ENCODE results near the gene DENND6B. TPM values are rescaled to one million over a fixed set of nuclear protein-coding genes. Genes with fewer than 3 reads are reported as not detected.
A peak's percentile ranks its signal among the peaks of the same experiment; 100 is the strongest.

Gene DENND6B
- polyA plus RNA-seq, 3 donors = 9.0 to 12.0 (median 11.2) TPM

DNA sequence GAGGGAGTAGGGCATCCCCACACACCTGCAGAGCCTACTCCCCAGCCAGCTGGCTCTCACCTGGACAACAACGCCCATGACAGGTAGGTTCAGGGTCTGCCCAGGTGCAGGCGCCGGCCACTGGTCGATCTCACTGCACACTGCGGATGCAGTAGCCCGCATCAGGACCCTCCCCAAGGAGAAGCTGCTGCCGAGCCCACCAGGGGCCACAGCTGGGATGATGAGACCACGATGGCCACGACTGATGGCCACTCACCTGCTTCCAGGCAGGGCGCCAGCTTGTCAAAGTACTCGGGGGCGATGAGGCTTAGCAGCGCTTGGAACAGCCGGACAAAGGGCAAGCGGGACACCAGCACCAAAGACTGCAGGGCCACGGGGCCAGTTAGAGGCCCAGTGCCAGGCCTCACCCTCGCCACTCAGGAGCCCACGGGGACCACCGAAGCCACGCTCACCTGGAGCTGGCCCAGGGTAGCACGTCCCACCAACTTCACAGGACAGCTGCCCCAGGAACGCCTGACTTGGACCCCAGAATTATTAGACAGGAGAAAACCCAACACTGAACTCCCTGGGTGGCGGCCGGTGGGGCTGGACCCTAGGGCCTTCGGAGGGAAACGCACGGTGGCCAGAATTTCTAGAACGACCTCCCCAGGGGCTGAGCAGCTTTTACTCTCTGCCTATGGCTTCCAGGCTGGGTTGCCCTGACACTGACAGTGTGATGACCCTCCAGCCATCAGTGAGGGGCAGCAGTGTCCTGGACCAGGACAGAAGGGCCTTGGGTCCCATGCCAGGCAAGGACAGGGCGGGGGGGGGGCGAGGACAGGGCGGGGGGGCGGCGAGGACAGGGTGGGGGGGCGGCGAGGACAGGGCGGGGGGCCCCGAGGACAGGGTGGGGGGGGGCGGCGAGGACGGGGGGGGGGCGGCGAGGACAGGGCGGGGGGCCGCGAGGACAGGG lies 10.4 kb downstream of the DENND6B start:
- no peak for DNase-seq (ENCODE audit: low read depth in 3 of 3, low spot score in 2 of 3)

GRCh38 chr22:50315289-50316113 lies 11.3 kb downstream of the DENND6B start:
- no peak for DNase-seq (ENCODE audit: low read depth in 3 of 3, low spot score in 2 of 3)

DNA sequence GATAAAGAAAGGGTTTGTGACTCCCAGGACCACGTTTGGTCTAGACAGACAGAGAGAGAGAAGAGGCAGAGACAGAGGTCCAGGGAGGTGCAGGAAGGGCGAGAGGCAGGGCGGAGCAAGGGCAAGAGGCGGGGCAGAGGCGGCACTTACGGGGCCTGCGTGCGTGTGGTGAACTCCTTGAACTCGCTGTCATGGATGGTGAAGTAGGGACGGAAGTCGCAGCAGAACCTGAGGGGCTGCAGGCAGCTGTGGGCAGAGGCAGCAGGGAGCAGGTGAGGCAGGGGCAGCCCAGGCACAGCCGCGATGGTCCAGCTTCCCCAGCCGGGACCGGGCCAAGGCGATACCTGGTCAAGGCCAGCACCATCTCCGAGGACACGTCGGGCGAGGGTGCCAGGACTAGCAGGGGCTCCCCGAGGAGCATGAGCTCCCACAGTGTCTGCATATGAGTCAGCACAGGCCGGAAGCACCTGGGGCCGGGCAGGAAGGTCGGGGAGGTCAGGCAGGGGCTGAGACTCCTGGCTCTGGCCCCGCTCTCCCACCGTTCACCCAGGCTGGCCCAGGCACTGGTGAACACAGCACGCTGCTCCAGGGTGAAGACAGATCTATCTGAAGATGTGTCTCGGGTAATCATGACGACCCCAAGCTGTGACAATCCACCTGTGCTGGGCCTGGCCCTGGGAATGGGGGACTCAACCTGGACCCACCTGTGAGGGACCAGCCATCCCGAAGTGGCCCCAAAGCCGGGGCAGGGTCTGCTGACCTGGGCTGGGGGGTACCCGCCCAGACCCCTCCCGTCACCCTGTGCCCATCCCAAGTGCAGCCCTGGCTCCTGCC lies 12.1 kb downstream of the DENND6B start:
- no peak for DNase-seq (ENCODE audit: low read depth in 3 of 3, low spot score in 2 of 3)

DNA sequence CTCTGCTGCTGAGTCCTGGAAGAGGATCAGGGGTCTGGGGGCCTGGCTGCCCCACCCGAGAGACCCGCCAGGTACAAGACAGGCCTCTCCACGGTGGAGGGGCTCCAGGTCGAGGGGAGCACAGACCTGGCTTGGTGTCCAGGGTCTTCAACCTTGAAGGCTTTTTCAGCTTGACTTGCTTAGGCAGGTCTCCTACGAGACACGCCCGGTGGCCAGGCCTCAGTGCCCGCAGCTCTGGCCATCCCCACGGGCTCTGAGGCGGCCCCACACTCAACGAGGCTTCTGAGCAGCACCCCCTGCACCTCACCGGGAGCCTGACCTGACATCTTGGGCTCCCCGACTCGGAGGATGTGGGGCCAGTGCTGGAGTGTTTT lies 12.7 kb downstream of the DENND6B start:
- no peak for DNase-seq (ENCODE audit: low read depth in 3 of 3, low spot score in 2 of 3)

DNA sequence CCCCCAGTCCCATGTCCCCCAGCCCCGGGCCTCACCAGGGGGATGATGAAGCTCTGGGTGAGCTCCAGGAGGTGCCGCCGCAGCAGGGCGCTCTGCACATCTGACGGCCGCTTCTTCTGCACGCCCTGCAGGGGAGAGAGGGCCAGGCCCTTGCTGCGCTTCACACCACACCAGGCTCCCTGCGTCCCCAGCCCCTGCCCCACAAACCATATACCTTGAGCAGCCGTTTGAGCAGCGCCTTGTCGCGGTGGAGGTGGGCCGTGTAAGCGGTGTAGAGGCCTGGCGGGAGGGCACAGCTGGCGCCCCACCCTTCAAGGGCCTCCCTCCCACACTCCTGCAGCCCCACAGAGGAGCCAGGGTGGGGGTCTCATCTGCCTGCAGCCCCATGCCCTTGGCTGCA lies 13.2 kb downstream of the DENND6B start:
- no peak for DNase-seq (ENCODE audit: low read depth in 3 of 3, low spot score in 2 of 3)

DNA sequence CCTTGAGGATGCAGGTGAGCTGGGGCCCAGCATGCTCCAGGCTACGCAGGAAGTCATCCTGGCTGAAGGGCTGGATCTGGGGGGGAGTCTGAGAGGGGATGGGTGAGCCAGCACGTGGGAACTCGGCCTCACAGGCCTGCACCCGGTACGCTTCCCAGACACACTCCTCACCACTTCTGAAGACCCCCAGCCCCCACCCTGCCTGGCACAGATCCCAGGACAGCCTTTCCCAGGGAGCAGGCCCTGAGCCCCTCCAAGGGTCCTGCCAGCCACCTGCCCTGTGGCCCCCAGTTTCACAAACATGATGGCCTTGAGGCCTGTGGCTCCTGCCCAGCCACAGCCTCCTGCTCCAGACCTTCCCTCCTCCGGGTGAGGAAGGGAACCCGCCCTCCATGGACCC lies 13.8 kb downstream of the DENND6B start:
- no peak for DNase-seq (ENCODE audit: low read depth in 3 of 3, low spot score in 2 of 3)

DNA sequence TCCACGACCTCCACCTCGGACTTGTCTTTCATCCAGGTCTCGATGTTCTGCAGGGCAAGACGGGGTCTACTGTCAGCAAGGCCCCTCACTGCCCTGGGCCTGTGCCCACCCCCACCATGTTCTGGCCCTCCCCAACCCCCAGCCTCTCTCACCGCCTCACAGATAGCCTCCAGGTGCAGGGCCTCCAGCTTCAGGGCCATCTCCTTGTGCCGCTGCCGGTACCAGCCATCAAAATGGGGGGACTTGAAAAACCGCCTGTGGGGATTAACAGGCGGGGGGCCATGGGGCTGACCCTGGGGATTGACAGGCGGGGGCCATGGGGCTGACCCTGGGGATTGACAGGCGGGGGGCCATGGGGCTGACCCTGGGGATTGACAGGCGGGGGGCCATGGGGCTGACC lies 14.4 kb downstream of the DENND6B start:
- no peak for DNase-seq (ENCODE audit: low read depth in 3 of 3, low spot score in 2 of 3)

- no peak for DNase-seq (ENCODE audit: low read depth in 3 of 3, low spot score in 2 of 3)
Measured at GRCh38 chr22:50311606-50312351, 15.0 kb downstream of the DENND6B start.

DNA sequence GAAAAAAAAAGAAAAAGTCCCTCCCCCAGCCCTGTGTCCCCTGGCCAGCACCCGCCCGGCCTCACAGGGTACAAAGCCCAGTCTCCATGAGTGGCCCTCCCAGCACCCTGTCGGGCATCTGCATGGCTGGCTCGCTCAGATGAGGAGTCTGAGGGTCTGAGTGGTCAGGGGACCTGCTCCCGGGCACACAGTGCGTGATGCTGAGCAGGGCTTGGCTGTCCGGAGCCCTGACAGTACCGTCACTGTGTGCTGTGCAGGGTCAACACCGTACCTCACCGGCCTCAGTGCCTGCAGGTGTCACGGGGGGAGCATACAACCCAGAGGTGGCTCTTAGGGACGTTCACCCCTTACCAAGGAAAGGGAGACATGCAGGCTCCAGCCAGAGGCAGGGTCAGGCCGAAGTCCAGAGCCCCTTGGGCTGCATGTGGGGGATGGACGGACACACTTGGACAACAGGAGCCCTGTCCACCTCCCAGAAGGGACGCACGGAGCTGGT lies 15.8 kb downstream of the DENND6B start:
- no peak for DNase-seq (ENCODE audit: low read depth in 3 of 3, low spot score in 2 of 3)

DNA sequence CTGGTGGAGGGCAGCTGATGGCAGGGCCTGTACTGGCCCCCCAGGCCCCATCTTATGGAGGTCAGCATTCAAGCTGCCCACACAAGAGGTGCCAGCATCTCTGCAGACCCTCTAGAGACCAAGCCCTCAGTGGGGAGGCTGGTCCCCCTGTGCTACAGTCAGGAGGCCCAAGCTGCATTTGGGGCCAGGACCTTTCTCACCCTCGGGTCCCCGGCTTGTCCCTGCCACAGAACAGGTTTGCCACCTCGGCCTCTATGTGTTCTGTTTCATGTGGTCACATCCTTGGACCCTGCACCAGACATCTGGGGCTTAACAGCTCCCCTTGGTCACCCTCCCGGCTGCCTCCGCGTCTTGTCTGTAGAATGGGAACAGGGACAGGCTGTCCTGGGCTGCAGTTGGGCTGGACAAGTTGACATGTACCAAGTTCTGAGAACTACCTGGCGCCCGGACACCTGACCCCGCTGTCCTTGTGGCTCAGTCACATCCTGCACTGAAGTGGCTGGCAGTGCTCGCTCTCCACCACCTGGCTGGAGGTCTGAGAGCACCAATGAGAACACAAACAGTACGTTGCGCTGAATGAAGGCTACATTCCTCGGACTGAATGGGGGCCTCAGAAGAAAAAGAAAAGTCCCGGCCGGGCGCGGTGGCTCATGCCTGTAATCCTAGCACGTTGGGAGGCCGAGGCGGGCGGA lies 16.6 kb downstream of the DENND6B start:
- DNase-seq (ENCODE audit: low read depth in 3 of 3, low spot score in 2 of 3) = no peak

- DNase-seq (ENCODE audit: low read depth in 3 of 3, low spot score in 2 of 3) = no peak
Measured at GRCh38 chr22:50309601-50309991, 17.2 kb downstream of the DENND6B start.

- no peak for DNase-seq (ENCODE audit: low read depth in 3 of 3, low spot score in 2 of 3)
Measured at GRCh38 chr22:50308986-50309600, 17.7 kb downstream of the DENND6B start.

GRCh38 chr22:50308597-50308935 lies 18.2 kb downstream of the DENND6B start:
- DNase-seq (ENCODE audit: low read depth in 3 of 3, low spot score in 2 of 3) = no peak

DNA sequence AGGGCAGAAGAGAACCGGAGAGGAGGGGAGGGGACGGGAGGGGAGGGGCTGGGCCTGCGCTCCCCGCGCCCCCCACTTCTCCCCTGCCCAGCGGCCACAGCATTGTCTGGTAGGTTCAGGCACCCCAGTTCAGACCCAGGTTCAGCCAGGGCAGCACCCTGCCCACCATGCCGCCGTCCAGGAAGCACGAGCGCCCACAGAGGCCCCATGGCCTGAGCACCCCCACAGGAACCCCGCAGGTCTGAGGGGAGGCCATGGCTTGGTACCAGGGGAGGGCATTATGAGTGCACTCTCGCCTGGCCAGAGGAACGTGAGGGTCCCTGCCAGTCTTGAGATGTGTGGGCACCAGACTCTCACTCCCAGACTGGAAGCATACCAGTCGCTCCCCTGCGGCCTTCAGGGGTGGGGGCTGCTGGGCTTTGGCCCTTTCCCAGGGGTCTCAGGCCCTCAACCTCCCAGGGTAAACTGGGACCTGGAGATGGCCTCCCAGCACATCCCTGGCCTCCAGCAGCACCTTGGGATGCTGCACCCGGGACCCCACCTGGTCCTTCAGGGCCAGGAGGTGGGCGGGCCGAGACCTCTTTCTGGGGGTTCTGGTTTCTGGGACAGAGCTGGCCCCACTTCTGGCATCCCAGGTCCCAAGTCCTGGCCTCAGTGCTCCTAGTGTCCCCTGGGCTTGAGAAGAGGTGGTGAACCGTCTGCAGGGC lies 18.8 kb downstream of the DENND6B start:
- no peak for DNase-seq (ENCODE audit: low read depth in 3 of 3, low spot score in 2 of 3)

GRCh38 chr22:50306753-50307749 lies 19.8 kb downstream of the DENND6B start, which contains the start of gene PLXNB2:
TSS of gene PLXNB2 (minus strand) at chr22:50307646. CDS start at chr22:50290584, 17,062 bp downstream.
- peak in 1 of 3 donors; percentile 80 for DNase-seq (ENCODE audit: low read depth in 3 of 3, low spot score in 2 of 3)

DNA sequence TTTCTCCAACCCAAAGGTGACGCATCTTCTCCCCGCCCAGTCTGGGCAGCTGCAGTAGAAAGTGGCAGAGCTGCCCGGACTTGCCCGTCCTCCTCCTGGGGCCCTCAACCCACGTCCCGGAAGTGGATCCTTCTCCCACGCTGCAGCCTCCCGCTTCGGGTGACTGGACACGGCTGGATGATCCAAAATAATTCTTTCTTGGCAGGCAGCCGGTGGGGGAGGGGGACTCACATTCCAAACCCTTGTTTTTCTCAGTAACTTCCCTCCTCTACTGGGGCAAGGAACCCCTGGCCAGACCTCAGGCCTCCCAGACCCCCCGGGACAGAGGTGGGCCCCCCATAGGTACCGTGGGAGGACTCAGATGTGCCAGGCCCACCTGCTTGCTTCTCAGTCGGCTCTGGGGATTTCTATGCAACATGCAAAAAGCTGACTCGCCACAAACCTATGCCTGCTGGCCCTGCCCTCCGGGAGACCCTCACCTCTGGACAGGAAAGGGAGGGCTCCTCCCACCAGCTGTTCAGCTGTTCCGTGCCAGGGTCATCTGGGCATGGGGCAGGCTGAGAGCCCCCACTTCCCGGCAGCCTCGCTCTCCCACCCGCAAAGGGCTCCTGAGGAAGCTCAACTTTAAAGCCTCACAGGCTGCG lies 20.8 kb downstream of the DENND6B start:
- DNase-seq (ENCODE audit: low read depth in 3 of 3, low spot score in 2 of 3) = peak in 2 of 3 donors; percentile 78 to 84

Data from right renal cortex interstitium (tissue), 3 donors.